HG03064 (cell line): Measurements from ENCODE around the gene HELZ2.

ENCODE experiments used
- ATAC-seq: cut with Tn5 transposase; IDR thresholded peaks from one replicate; pipeline ENCODE4 v1.9.1; 2021; ENCODE audit warnings: low read depth; ENCODE audit not compliant: unreplicated experiment

The HELZ2 gene

DNA sequence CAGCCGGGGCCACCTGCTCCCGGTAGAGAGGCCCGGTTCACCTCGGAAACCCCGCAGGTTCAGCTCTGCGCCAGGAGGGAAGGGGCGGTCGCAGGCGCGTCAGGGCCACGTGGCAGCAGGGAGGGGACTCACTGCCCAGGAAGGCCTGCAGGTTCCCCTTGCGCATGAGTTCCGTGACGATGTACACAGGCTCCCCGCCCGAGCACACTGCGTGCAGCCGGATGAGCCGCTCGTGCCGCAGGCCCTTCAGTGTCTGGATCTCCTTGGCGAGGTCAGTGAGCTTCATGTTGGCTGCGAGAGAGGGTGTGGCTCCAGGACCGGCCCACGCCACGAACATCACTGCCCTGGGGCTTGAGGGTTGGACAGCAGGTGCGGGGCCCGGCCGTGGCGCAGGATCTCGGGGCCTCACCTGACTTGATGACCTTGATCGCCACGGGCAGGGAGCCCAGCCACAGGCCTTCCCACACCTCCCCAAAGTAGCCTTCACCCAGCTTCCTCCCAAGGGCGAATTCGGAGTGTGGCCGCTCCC lies 31.9 kb downstream of the HELZ2 start:
- ATAC-seq = no peak

DNA sequence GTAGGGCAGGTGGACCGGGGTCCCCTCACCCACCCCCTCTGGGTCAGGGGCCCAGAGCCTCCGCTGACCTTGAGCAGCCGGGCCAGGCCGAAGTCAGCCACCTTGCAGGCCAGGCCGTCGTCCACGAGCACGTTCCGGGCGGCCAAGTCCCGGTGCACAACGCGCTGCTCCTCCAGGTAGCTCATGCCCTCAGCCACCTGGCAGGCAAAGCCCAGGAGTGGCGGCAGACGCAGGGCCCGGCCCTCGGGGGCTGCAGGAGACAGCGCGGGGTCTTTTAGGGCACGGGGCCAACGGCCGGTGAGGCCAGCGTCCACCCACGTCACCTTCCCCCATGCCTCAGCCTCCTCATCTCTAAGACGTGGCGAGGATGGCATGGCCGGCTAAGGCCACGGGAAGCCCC lies 32.7 kb downstream of the HELZ2 start:
- no peak for ATAC-seq

DNA sequence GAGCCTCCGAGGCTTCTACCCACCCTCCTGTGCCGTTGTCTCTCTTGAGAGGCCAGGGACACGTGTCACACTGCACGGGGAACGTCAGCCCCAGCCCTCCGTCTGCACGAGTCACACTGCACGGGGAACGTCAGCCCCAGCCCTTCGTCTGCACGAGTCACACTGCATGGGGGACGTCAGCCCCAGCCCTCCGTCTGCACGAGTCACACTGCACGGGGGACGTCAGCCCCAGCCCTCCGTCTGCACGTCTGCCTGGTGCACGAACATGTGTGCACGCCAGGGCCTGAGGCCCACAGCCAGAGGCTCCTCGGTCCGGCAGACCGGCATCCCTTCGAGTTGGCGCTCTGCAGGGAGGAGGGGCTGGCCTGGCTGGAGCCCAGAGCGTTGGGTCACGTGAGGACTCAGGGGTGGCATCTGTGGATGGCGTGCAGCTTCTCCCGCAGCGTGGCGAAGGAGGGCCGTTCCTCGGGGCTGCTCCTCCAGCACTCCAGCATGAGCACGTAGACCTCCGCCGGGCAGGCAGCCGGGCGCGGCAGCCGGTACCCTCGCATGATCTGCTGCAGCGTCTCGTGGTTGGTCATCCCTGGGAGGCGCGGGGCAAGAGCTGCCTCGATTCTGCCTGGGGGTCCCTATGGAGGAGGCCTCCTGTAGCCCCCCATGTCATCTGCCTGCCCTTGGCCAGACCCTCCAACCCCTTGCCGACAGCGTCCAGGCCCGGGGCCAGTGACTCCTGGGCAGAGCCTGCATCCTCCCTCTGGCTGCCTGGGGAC lies 33.4 kb downstream of the HELZ2 start:
- no peak for ATAC-seq

DNA sequence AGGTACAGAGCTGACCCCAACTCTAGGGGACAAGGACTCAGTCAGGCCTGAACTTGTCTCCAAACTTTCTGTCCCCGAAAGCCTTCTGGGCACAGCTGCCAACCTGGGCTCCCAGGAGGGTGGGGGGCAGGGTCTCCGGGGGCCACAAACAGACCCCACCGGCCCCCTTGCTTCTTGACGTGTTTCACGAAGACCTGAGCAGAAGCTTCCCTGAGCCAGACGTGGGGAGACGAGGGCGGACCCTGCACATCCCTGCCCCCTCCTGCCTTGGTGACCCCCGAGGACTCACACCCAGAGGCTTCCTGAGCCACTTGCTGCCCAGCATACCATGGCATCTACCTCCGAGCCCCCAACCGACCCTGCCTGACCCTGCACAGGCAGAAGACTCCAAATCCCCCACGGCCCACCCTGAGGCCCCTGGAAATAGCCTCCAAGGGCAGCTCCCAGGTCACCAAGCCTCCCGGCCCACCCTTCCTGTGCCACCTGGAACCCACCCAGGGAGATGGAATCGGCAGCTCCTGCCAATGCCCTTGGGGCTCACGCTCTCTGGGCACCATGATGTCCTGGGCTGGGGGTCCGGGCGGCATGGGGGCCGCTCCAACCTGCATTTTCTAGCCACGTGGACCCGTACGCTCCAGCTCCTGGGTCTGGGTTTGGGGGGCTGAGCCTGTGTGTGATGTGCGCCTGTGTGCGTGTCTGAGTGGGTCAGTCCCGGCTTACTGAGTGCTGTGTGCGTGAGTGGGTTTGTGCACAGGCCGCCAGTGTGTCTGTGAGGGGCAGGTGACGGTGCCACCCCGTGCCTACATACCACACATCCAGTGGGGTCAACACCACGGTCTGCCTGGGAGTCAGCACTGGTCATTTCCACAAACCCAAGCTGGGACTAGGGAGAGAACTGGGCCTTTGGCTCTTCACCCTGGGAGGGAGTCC lies 34.3 kb downstream of the HELZ2 start:
- no peak for ATAC-seq

DNA sequence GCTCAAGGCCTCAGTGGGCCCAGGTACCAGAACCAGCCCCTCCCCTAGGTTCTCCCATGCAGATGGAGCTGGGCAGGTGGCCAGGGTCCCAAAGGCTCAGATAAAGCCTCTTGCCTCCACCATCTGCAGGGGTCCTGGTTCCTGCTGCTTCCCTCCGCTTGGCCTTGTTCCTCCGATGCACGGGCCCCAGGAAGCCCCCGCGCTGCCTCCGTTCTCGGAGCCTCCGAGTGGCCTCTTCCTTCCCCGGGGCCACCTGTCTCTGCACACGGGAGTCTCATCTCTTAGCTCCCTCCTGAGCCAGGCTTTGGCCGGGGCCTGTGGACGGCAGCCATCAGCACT lies 35.0 kb downstream of the HELZ2 start:
- ATAC-seq = no peak

DNA sequence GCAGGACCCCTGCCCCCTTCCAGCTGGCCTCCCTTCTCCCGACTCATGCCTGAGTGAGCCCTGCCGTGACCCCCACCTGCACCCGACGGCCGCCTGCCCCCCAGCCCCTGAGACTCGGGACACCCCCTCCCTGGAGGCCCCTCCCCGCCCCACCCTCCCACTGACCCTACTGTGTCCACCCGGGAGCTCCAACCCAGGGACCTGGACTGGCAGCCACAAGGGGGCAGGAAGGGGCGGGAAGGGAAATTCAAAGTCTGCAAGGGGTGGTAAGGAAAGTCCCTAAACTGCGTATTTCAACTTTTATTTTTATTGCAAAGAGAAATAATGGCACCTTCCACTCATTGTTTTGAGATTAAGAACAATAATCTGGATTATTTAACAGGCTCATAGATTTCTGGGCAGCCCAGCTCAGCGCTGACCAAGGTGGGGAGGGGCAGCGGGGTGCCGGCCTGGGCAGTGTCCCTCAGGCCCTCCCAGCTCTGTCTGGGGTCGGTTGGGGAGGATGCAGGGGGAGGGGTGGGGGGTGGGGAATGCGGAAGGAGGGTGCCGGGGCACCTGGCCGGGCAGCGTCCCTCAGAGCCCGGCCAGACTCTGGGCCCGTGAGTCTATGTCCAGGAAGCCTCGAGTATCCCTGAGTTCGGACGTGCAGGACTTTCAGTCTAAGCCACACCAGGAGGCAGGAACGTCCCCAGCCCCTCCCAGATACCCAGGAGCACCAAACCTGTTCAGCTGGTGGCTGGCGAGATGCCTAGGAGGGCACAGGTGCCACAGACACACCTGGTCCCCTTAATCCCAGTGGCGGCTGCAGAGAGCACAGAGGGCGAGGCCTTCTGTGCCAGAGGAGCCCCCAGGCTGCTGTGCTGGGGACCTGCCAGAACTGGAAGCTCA lies 35.6 kb downstream of the HELZ2 start:
- no peak for ATAC-seq

DNA sequence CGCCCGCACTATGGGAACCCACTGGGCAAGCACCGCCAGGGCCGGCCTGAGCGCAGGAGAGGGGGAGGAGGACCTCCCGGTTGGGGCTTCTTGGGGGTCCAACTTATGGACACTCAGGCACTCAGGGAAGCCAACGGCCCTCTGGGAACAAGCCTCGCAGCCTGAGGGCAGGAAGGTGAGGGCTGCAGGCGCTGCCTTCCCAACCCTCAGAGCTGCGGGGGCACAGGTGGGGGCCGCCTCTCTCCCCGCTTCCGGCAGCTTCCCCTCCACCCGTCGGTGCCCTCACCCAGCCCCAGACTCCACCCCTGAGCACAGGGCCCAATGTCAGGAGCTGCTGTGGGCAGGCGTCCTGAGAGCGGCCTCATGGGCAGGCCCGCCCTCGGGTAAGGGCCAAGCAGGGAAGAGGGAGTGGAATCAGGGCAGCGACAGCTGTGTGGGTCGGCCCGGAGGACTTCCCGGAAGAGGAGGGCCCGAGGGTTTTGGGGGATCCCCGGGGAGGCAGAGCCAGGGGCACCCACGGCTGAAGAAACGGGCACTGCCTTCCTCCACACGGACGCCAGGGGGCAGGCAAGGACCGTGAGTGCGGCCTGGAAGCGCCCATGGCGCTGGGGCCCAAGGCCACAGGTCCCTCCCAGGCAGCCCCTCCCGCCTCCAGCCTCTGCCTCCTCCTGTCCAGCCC lies 36.4 kb downstream of the HELZ2 start:
- ATAC-seq = peak; percentile 81

DNA sequence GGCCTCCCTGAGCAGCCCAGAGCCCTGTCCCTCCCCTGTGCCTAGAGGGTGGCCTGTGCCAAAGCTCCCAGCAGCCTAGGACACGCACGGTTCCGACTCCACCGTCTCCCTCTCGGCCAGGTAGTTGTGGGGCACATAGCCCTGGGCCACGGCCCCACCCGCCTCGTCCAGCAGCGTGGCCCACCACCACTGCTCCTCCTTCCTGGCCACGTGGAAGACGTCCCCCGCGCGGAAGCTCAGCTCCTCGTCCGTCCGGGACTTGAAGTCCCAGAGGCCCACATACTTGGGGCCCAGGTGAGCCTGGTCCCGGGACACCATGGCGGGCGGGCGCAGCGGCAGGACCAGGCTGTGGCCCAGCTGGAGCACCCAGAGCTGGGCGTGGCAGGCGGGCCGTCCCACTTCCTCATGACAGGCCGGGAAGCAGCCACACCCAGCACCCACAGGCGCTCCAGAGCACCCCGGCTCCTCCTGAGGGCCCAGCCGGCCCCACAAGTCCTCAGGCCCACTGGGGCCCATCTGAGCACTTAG lies 37.0 kb downstream of the HELZ2 start, which contains the start of gene PTK6:
PTK6 (minus strand) TSS at position 380 of the 528 bp plus-strand sequence; CDS start at position 318, 62 bp downstream.
- ATAC-seq = no peak

DNA sequence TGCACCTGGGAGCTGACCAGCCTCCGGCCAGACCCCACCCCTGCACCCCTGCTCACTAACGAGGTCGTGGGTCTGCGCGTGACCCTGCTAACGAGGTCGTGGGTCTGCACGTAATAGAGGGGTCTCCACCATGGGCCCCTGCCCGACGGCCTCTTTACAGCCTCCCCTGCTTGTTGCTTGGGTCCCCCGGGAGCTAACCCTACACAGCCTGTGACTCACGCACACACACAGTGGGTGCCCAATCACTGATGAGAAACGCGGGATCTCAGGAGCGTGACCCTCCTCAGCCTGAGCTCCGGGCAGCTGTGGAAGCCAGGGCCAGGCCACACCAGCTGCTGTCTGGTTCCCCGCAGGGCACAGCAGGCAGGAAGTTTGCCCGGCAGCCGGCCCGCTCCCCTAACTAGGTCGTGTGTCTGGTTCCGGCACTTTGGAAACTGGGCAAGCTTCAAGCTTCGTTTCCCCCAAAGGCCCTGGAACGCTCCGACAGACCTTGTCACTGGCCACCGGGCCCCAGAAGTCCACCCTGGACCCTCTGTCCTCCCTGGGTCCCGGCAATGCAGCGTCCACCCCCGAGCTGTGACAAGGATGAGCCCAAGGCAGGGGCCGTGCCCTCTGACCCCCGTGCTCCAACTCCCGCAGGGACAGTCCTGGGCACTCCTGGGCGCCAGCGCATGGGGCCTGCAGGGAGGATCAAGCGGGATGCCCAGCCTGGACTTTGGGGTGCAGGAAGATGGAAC lies 37.6 kb downstream of the HELZ2 start:
- no peak for ATAC-seq

DNA sequence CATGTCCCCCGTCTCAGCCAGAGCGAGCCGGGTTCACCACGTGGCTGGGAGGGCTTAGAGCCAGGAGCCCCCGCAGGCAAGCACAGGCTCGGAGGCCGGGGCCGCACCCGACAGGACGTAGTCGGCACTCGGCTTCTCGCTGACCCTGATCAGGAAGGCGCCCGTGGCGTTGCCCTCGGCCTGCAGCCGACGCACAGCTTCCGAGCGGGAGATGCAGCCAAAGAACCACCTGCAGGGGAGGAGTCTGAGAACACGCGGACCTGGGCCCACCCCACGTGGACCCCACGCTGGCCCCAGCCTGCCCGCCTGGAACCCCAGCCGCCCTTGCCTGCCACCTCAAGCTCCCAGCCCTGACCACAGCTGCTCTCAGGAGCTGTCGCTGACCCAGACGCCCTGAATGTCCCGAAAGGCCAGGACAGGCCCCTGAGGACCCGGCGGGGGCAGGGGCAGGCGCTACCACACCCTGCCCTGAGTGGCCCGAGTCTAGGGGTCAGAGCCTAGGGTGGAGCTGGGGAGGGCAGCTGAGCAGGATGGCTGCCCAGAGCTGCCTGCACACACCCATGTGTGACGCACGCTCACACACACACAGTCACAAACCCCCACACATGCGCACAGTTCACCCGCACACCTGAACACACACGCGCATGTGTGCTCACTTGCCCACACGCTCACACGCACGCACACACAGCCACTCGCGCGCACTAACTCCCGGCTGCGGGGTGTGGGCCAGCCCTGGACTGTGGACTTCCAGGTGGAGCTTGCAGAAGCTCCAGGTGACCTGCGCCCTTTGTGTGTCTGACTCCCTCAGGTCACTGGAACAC lies 39.0 kb downstream of the HELZ2 start:
- no peak for ATAC-seq

DNA sequence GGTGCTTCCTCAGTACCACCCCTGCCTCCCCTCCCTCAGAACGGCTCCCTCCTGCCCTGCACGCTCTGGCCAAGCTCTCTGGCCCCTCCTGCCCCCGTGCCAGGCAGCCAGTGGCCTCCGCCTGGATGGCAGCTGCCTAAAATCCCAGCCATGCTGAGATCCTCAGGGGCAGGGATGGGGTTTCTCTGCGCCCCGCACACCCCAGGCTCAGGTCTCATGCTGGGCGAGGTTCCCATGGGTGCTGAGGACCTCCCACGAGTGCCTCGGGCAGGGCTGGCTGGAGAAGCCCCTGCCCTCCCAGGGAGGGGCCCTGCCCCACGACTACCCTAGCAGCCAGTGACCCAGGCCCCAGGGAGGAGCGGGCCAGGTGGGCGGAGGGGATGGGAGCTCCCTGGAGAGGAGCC lies 39.6 kb downstream of the HELZ2 start:
- ATAC-seq = no peak

DNA sequence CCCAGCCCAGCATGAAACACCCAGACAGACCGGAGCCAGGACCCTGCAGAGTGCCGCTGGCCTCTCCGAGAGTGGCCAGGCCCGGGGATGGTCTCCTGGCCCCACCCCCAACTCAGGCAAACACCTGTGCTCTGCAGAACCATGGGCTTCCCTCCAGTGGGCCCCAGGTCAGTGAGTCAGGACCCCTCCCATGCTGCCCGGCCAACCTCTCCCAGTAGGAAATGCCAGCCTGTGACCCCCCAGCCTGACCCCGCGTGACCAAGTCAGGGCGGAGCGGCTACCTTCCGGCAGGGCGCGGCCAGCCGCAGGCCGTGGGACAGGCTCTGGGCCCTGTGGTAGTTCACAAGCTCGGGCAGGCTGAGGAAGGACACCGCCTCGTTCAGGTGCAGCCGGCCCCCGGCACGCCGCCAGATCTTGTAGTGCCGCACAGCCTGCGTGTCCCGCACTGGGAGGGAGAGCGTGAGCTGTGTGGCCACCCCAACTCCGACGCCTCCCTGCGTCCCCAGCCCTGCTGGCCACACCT lies 40.1 kb downstream of the HELZ2 start:
- ATAC-seq = no peak

DNA sequence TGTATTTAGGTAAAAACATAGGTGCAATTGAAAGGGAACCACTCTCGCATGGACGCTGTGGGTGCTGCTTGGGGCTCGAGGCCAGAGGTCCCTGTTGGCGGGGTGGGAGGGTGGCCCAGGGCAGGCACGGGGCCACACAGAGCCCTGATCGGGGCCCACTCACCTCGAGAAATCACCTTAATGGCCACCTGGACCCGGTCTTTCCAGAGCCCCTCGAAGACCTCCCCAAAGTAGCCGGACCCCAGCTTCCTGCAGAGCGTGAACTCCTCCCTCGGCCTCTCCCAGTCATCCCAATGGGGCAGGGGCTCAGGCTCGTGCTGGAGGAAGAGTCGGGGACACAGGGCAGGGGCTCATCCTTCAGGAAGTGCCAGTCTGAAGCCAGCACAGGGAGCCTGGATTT lies 40.7 kb downstream of the HELZ2 start:
- no peak for ATAC-seq

DNA sequence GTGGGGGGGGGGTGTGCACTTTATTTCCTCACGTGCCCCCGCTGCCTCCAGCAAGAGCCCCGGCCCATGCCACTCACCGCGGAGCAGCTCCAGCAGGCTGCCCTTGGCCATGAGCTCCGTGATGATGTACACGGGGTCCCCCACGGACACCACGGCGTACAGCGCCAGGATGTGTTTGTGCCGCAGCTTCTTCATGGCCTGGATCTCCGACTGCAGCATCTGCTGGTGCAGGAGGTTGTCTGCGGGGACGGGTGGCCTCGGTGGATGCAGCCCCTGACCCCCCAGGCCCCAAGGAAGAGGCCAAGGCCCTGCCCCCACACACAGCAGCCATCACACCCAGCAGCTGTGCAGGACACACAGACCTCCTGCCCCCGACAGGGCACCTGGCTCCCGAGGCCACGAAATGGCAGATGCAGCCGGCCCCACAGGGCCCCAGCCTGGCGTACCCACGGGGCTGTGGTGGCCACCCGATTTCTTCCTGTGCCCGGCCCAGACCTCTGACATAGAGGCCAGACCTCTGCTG lies 41.5 kb downstream of the HELZ2 start:
- ATAC-seq = no peak

DNA sequence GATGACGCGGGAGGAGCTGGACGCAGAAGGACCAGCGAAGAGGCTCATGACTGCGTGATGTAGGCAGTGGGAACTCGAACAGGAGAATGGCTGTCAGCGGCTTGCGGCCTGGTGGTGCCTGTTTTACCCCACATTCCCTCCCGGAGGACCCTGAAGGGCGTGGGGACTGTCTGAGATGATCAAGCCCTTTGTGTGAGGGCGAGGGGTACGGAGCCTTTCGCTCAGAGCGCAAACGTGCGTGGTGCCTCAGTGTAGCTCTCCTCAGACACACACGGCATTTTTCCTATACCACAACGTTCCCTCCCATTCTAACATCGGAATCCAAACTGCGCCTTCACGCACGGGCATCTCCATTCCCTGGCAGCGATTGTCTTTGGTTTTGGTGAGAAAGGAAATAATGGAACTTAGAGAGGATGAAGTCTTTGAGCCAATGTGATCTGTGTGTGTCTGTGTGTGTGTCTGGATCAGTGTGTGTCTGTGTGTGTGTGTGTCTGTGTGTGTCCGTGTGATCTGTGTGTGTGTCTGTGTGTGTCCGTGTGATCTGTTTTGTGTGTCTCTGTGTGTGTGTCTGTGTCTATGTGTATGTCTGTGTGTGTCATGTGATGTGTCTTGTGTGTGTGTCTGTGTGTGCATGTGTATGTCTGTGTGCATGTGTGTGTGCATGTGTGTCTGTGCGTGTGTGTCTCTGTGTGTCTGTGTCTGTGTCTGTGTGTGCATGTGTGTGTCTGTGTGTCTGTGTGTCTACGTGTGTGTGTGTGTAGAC lies 42.2 kb downstream of the HELZ2 start:
- ATAC-seq = no peak

DNA sequence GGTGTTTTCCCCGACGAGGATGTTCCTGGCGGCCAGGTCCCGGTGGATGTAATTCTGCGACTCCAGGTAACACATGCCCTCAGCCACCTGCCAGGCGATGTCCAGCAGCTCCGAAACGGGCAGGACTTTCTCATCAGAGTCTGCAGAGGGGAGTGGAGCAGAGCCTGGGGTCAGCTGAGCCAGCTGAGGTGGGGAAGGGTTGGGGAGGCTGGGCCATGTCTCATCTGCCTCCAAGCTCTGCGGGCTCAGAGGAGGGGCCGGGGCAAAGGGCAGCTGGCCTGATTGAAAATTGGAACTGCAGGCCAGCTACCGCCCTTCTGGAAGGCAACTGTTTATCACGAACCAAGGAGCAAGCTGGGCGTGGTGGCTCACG lies 43.3 kb downstream of the HELZ2 start:
- ATAC-seq = no peak
